ENCODE measurements around the gene SOX9.

The SOX9 gene

GRCh38 chr17:72100470-72100869, 20.4 kb upstream of the SOX9 start:
- H3K9ac ChIP-seq (ENCODE audit: insufficient read length, low read depth): no peak overlapping the region
- DNase-seq (ENCODE audit: low read depth, low spot score): no peak
- H3K9me3 ChIP-seq (ENCODE audit: insufficient read depth, low read length): no peaks in the 10 kb centered on the region
- no peak overlapping the region for H3K4me3 ChIP-seq (ENCODE audit: insufficient read length, low read depth)
- H3K27me3 ChIP-seq (ENCODE audit: insufficient read depth, insufficient read length): no peaks in the 10 kb centered on the region
- H3K36me3 ChIP-seq (ENCODE audit: insufficient read depth, insufficient read length, low read length): no peaks in the 10 kb centered on the region
- peaks cover 4% of the 10 kb centered on the region for H3K4me1 ChIP-seq (ENCODE audit: insufficient read depth, insufficient read length)
- no peak for TF ChIP-seq SUZ12 (IDR thresholded peaks at IDR 0.05; ENCODE audit: extremely low read depth, insufficient read depth, insufficient read length)
- TF ChIP-seq ZNF274 (IDR thresholded peaks at IDR 0.05; ENCODE audit: low read depth, low read length): no peak
- no peak for TF ChIP-seq YY1 (IDR thresholded peaks at IDR 0.05; ENCODE audit: insufficient read depth, insufficient read length)

GRCh38 chr17:72101526-72101925, 19.3 kb upstream of the SOX9 start:
- Histone ChIP-seq H3K4me1 (ENCODE audit: insufficient read depth, insufficient read length) (peaks cover 4% of the 10 kb centered on the region), H3K9ac (ENCODE audit: insufficient read length, low read depth) (no peak overlapping the region), H3K4me3 (ENCODE audit: insufficient read length, low read depth) (no peak overlapping the region), H3K9me3 (ENCODE audit: insufficient read depth, low read length) (no peaks in the 10 kb centered on the region), H3K27me3 (ENCODE audit: insufficient read depth, insufficient read length) (no peaks in the 10 kb centered on the region), H3K36me3 (ENCODE audit: insufficient read depth, insufficient read length, low read length) (no peaks in the 10 kb centered on the region)
- TF ChIP-seq ZNF274 (IDR thresholded peaks at IDR 0.05; ENCODE audit: low read depth, low read length) (no peak), YY1 (IDR thresholded peaks at IDR 0.05; ENCODE audit: insufficient read depth, insufficient read length) (no peak), SUZ12 (IDR thresholded peaks at IDR 0.05; ENCODE audit: extremely low read depth, insufficient read depth, insufficient read length) (no peak)
- DNase-seq (ENCODE audit: low read depth, low spot score): no peak

GRCh38 chr17:72102366-72102765, 18.5 kb upstream of the SOX9 start:
- no peaks in the 10 kb centered on the region for H3K9me3 ChIP-seq (ENCODE audit: insufficient read depth, low read length)
- no peak for DNase-seq (ENCODE audit: low read depth, low spot score)
- TF ChIP-seq YY1 (IDR thresholded peaks at IDR 0.05; ENCODE audit: insufficient read depth, insufficient read length): no peak
- H3K4me3 ChIP-seq (ENCODE audit: insufficient read length, low read depth): no peak overlapping the region
- no peaks in the 10 kb centered on the region for H3K36me3 ChIP-seq (ENCODE audit: insufficient read depth, insufficient read length, low read length)
- peaks cover 4% of the 10 kb centered on the region for H3K4me1 ChIP-seq (ENCODE audit: insufficient read depth, insufficient read length)
- H3K9ac ChIP-seq (ENCODE audit: insufficient read length, low read depth): no peak overlapping the region
- no peaks in the 10 kb centered on the region for H3K27me3 ChIP-seq (ENCODE audit: insufficient read depth, insufficient read length)

GRCh38 chr17:72104164-72104862, 16.5 kb upstream of the SOX9 start:
- DNase-seq (ENCODE audit: low read depth, low spot score): no peak
- no peaks in the 10 kb centered on the region for H3K9me3 ChIP-seq (ENCODE audit: insufficient read depth, low read length)
- no peak overlapping the region for H3K9ac ChIP-seq (ENCODE audit: insufficient read length, low read depth)
- no peaks in the 10 kb centered on the region for H3K36me3 ChIP-seq (ENCODE audit: insufficient read depth, insufficient read length, low read length)
- TF ChIP-seq SUZ12 (IDR thresholded peaks at IDR 0.05; ENCODE audit: extremely low read depth, insufficient read depth, insufficient read length) (no peak), YY1 (IDR thresholded peaks at IDR 0.05; ENCODE audit: insufficient read depth, insufficient read length) (no peak), ZNF274 (IDR thresholded peaks at IDR 0.05; ENCODE audit: low read depth, low read length) (no peak)
- H3K4me1 ChIP-seq (ENCODE audit: insufficient read depth, insufficient read length): peaks cover 4% of the 10 kb centered on the region
- no peaks in the 10 kb centered on the region for H3K27me3 ChIP-seq (ENCODE audit: insufficient read depth, insufficient read length)
- H3K4me3 ChIP-seq (ENCODE audit: insufficient read length, low read depth): no peak overlapping the region

GRCh38 chr17:72104863-72105234, 16.0 kb upstream of the SOX9 start:
- TF ChIP-seq ZNF274 (IDR thresholded peaks at IDR 0.05; ENCODE audit: low read depth, low read length): no peak
- TF ChIP-seq SUZ12 (IDR thresholded peaks at IDR 0.05; ENCODE audit: extremely low read depth, insufficient read depth, insufficient read length): no peak
- no peak for TF ChIP-seq YY1 (IDR thresholded peaks at IDR 0.05; ENCODE audit: insufficient read depth, insufficient read length)
- DNase-seq (ENCODE audit: low read depth, low spot score): no peak
- Histone ChIP-seq H3K4me1 (ENCODE audit: insufficient read depth, insufficient read length) (peaks cover 4% of the 10 kb centered on the region), H3K4me3 (ENCODE audit: insufficient read length, low read depth) (no peak overlapping the region), H3K36me3 (ENCODE audit: insufficient read depth, insufficient read length, low read length) (no peaks in the 10 kb centered on the region), H3K9me3 (ENCODE audit: insufficient read depth, low read length) (no peaks in the 10 kb centered on the region), H3K9ac (ENCODE audit: insufficient read length, low read depth) (no peak overlapping the region), H3K27me3 (ENCODE audit: insufficient read depth, insufficient read length) (no peaks in the 10 kb centered on the region)

GRCh38 chr17:72107100-72107499, 13.7 kb upstream of the SOX9 start:
- Histone ChIP-seq H3K4me1 (ENCODE audit: insufficient read depth, insufficient read length) (peaks cover 12% of the 10 kb centered on the region), H3K27me3 (ENCODE audit: insufficient read depth, insufficient read length) (no peaks in the 10 kb centered on the region), H3K4me3 (ENCODE audit: insufficient read length, low read depth) (no peak overlapping the region), H3K9me3 (ENCODE audit: insufficient read depth, low read length) (no peaks in the 10 kb centered on the region), H3K9ac (ENCODE audit: insufficient read length, low read depth) (no peak overlapping the region), H3K36me3 (ENCODE audit: insufficient read depth, insufficient read length, low read length) (no peaks in the 10 kb centered on the region)
- no peak for DNase-seq (ENCODE audit: low read depth, low spot score)
- no peak for TF ChIP-seq SUZ12 (IDR thresholded peaks at IDR 0.05; ENCODE audit: extremely low read depth, insufficient read depth, insufficient read length)
- no peak for TF ChIP-seq YY1 (IDR thresholded peaks at IDR 0.05; ENCODE audit: insufficient read depth, insufficient read length)
- TF ChIP-seq ZNF274 (IDR thresholded peaks at IDR 0.05; ENCODE audit: low read depth, low read length): no peak

- no peak overlapping the region for H3K4me3 ChIP-seq (ENCODE audit: insufficient read length, low read depth)
- peaks cover 21% of the 10 kb centered on the region for H3K27me3 ChIP-seq (ENCODE audit: insufficient read depth, insufficient read length)
- H3K9me3 ChIP-seq (ENCODE audit: insufficient read depth, low read length): no peaks in the 10 kb centered on the region
- TF ChIP-seq ZNF274 (IDR thresholded peaks at IDR 0.05; ENCODE audit: low read depth, low read length): no peak
- no peaks in the 10 kb centered on the region for H3K36me3 ChIP-seq (ENCODE audit: insufficient read depth, insufficient read length, low read length)
- H3K9ac ChIP-seq (ENCODE audit: insufficient read length, low read depth): no peak overlapping the region
- no peak for DNase-seq (ENCODE audit: low read depth, low spot score)
- peaks cover 7% of the 10 kb centered on the region for H3K4me1 ChIP-seq (ENCODE audit: insufficient read depth, insufficient read length)
These were observed 10.4 kb upstream of the SOX9 start for GRCh38 chr17:72110231-72110941.
